Chondrocyte (in vitro differentiated cells): ENCODE measurements around the gene ARID5B. TPM values are rescaled to one million over a fixed set of nuclear protein-coding genes. Genes with fewer than 3 reads are reported as not detected.
A peak's percentile ranks its signal among the peaks of the same experiment; 100 is the strongest.

Source experiments
- DNase-seq: peaks from one replicate; pipeline ENCODE4 v3.0.0; 2021; ENCODE audit warnings: mixed read lengths, low spot score
- H3K27ac Mint-ChIP-seq: one replicate; pipeline ENCODE4 v1.8.0; 2021; ENCODE audit warnings: mild to moderate bottlenecking, moderate library complexity, mixed read lengths; ENCODE audit not compliant: unreplicated experiment
- H3K27me3 Mint-ChIP-seq: 2 replicates; pipeline ENCODE4 v1.8.0; 2021; ENCODE audit warnings: low read depth, mixed read lengths
- H3K36me3 Mint-ChIP-seq: 2 replicates; pipeline ENCODE4 v1.8.0; 2021; ENCODE audit warnings: low read depth, mixed read lengths
- H3K4me1 Mint-ChIP-seq: 2 replicates; pipeline ENCODE4 v1.8.0; 2021; ENCODE audit warnings: low read depth, mild to moderate bottlenecking, mixed read lengths
- H3K4me3 Mint-ChIP-seq: one replicate; pipeline ENCODE4 v1.8.0; 2021; ENCODE audit warnings: mild to moderate bottlenecking, moderate library complexity, mixed read lengths; ENCODE audit not compliant: unreplicated experiment
- H3K9me3 Mint-ChIP-seq: 2 replicates; pipeline ENCODE4 v1.8.0; 2021; ENCODE audit warnings: low read depth, mixed read lengths
- CTCF ChIP-seq: fragments of 200-600 bp; sonication (generic); IDR thresholded peaks from 2 replicates; pipeline ENCODE4 v1.5.0; 2021; ENCODE audit warnings: antibody characterized with exemption, mild to moderate bottlenecking, moderate library complexity
- total RNA-seq: library from RNA; stranded (reverse); gene quantifications from 3 replicates; pipeline ENCODE4 v1.2.1, GENCODE V29; 2021

ARID5B gene
- total RNA-seq, 1 donor from 2014 or later, result 93.6 TPM

GRCh38 chr10:62029401-62029800 lies 127.9 kb downstream of the ARID5B start:
- TF ChIP-seq CTCF, result no peak
- H3K4me1 Mint-ChIP-seq, result peaks cover 46% of the 10 kb centered on the region
- H3K27ac Mint-ChIP-seq, result no peak overlapping the region
- peaks cover 5% of the 10 kb centered on the region for H3K36me3 Mint-ChIP-seq
- no peak for DNase-seq
- H3K27me3 Mint-ChIP-seq, result no peaks in the 10 kb centered on the region
- no peaks in the 10 kb centered on the region for H3K9me3 Mint-ChIP-seq
- H3K4me3 Mint-ChIP-seq, result no peak overlapping the region

GRCh38 chr10:62031507-62031906 lies 130.0 kb downstream of the ARID5B start:
- Mint-ChIP-seq H3K27ac (no peak overlapping the region), H3K4me3 (no peak overlapping the region), H3K27me3 (no peaks in the 10 kb centered on the region), H3K36me3 (peaks cover 5% of the 10 kb centered on the region), H3K9me3 (no peaks in the 10 kb centered on the region), H3K4me1 (peaks cover 61% of the 10 kb centered on the region)
- DNase-seq, result no peak
- TF ChIP-seq CTCF, result no peak

GRCh38 chr10:62033125-62033524 lies 131.6 kb downstream of the ARID5B start:
- TF ChIP-seq CTCF, result no peak

GRCh38 chr10:62034096-62034640 lies 132.7 kb downstream of the ARID5B start:
- peak overlapping the region; percentile 33 for H3K27ac Mint-ChIP-seq
- H3K4me1 Mint-ChIP-seq, result peaks cover 65% of the 10 kb centered on the region
- peaks cover 2% of the 10 kb centered on the region for H3K36me3 Mint-ChIP-seq
- H3K4me3 Mint-ChIP-seq, result no peak overlapping the region
- TF ChIP-seq CTCF, result no peak
- no peaks in the 10 kb centered on the region for H3K9me3 Mint-ChIP-seq
- DNase-seq, result no peak
- no peaks in the 10 kb centered on the region for H3K27me3 Mint-ChIP-seq

More at GRCh38 chr10:62033125-62033524, 131.6 kb downstream of the ARID5B start:
- Mint-ChIP-seq H3K4me1 (peaks cover 65% of the 10 kb centered on the region), H3K27ac (no peak overlapping the region), H3K36me3 (peaks cover 5% of the 10 kb centered on the region), H3K27me3 (no peaks in the 10 kb centered on the region), H3K9me3 (no peaks in the 10 kb centered on the region), H3K4me3 (no peak overlapping the region)
- DNase-seq, result no peak

- H3K27me3 Mint-ChIP-seq, result no peaks in the 10 kb centered on the region
- DNase-seq, result no peak
- H3K4me3 Mint-ChIP-seq, result no peak overlapping the region
- no peak for TF ChIP-seq CTCF
- peak overlapping the region; percentile 94 for H3K27ac Mint-ChIP-seq
- no peaks in the 10 kb centered on the region for H3K9me3 Mint-ChIP-seq
- H3K36me3 Mint-ChIP-seq, result no peaks in the 10 kb centered on the region
- H3K4me1 Mint-ChIP-seq, result peaks cover 76% of the 10 kb centered on the region
Measured at GRCh38 chr10:62036186-62037081, 134.9 kb downstream of the ARID5B start.
